ENCODE results near the gene FARS2. TPM values are rescaled to one million over a fixed set of nuclear protein-coding genes. Genes with fewer than 3 reads are reported as not detected.

The FARS2 gene
- polyA plus RNA-seq, 3 donors = 12.2 to 21.6 (median 17.7) TPM

GRCh38 chr6:5684320-5685053 lies 423.2 kb downstream of the FARS2 start:
- no peak overlapping the region for H3K9ac ChIP-seq (ENCODE audit: insufficient read depth, low read length, poor library complexity, severe bottlenecking)
- 100% methylated on average over 3 of the region's 6 CpGs for WGBS (ENCODE audit: insufficient coverage)
- no peaks in the 10 kb centered on the region for H4K20me1 ChIP-seq (ENCODE audit: insufficient read depth, low read length)
- peaks cover 0 to 9% of the 10 kb centered on the region in 2 donors for H3K36me3 Mint-ChIP-seq
- no peak overlapping the region for H3K4me2 ChIP-seq (replicated peaks; ENCODE audit: extremely low read depth, low read length, poor library complexity, severe bottlenecking)
- intact Hi-C loops (cut with micrococcal nuclease) = no loop called here
- H3K4me3 ChIP-seq (replicated peaks in 1 of 3; ENCODE audit: low read depth in 2 of 3, low read length in 3 of 3) = no peak overlapping the region
- DNase-seq = no peak
- peaks cover 23 to 26% of the 10 kb centered on the region in 2 donors for H3K4me1 ChIP-seq (ENCODE audit: control insufficient read depth in 1 of 2, insufficient read depth in 2 of 2, low read length in 2 of 2)
- H3K27ac ChIP-seq (ENCODE audit: low read depth in 1 of 2, low read length in 2 of 2) = no peak overlapping the region
- H3K79me2 ChIP-seq (ENCODE audit: insufficient read depth, low read length) = no peaks in the 10 kb centered on the region
- no peaks in the 10 kb centered on the region for H3K9me3 ChIP-seq (replicated peaks in 1 of 2; ENCODE audit: control insufficient read depth in 1 of 2, insufficient read depth in 1 of 2, low read length in 2 of 2)
- H3K27me3 Mint-ChIP-seq (ENCODE audit: low read depth in 3 of 3) = no peaks in the 10 kb centered on the region
- no peak overlapping the region for H3K4me3 Mint-ChIP-seq
- H3K27ac Mint-ChIP-seq = no peak overlapping the region
- no peak overlapping the region for H2AFZ ChIP-seq (ENCODE audit: insufficient read depth, low read depth, low read length, poor library complexity, severe bottlenecking)
- no peaks in the 10 kb centered on the region for H3K36me3 ChIP-seq (replicated peaks in 1 of 2; ENCODE audit: control insufficient read depth in 1 of 2, insufficient read depth in 2 of 2, low read length in 2 of 2)
- peaks cover 27% of the 10 kb centered on the region for H3K4me1 Mint-ChIP-seq
- TF ChIP-seq, protein P1, sequence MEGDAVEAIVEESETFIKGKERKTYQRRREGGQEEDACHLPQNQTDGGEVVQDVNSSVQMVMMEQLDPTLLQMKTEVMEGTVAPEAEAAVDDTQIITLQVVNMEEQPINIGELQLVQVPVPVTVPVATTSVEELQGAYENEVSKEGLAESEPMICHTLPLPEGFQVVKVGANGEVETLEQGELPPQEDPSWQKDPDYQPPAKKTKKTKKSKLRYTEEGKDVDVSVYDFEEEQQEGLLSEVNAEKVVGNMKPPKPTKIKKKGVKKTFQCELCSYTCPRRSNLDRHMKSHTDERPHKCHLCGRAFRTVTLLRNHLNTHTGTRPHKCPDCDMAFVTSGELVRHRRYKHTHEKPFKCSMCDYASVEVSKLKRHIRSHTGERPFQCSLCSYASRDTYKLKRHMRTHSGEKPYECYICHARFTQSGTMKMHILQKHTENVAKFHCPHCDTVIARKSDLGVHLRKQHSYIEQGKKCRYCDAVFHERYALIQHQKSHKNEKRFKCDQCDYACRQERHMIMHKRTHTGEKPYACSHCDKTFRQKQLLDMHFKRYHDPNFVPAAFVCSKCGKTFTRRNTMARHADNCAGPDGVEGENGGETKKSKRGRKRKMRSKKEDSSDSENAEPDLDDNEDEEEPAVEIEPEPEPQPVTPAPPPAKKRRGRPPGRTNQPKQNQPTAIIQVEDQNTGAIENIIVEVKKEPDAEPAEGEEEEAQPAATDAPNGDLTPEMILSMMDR (IDR thresholded peaks at IDR 0.05) = no peak
- peaks cover 0 to 12% (median 6%) of the 10 kb centered on the region in 7 donors for H3K9me3 Mint-ChIP-seq
- H3K27me3 ChIP-seq (ENCODE audit: control insufficient read depth in 2 of 2, insufficient read depth in 2 of 2, low read length in 2 of 2) = no peaks in the 10 kb centered on the region

DNA sequence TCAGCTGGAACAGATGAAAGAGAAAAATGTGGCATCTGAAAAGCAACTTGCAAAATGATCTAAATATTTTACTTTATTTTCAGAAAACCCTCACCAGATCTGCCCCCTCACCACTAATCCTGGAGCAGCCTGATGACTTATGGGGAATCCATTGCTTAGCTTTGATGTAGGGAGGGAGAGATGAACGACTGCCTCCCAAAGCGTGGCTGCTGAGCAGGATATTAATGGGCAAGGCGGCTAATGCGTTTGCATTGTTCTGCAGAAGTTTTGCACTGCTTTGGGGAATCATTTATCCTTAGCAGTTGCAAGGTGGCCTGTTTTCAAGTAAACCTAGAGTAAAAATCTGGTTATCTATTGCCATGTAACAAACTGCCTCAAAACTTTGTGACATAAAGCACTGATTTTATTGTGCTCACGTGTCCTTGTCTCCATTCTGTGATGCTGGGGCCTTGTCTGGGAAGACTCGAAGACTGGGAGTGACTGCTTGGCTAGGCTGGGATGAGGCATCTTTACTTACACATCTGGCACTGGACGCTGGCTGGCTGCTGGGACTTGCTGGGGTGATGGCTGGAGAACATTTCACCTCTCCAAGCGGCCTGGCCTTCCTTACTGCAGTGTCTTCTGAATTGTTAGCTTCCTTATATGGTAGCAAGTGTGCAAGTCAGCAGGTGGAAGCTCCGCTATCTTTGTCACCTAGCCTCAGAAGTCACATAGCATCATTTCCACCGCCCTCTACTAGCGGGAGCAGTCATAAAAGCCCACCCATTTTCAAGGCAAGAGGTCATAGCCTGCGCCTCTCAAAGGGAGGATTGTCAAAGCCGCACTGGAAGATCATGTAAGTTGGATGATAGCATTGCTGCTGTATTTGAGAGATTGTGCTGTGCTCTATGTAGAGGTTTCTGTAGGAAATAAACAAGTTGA lies 432.2 kb downstream of the FARS2 start:
- no peak overlapping the region for H3K4me3 ChIP-seq (replicated peaks in 1 of 3; ENCODE audit: low read depth in 2 of 3, low read length in 3 of 3)
- peaks cover 0 to 4% (median 0%) of the 10 kb centered on the region in 3 donors for H3K27me3 Mint-ChIP-seq (ENCODE audit: low read depth in 3 of 3)
- no peak overlapping the region for H2AFZ ChIP-seq (ENCODE audit: insufficient read depth, low read depth, low read length, poor library complexity, severe bottlenecking)
- no peak for DNase-seq
- no peak overlapping the region for H3K9ac ChIP-seq (ENCODE audit: insufficient read depth, low read length, poor library complexity, severe bottlenecking)
- peaks cover 8 to 29% (median 12%) of the 10 kb centered on the region in 7 donors for H3K9me3 Mint-ChIP-seq
- 100% methylated on average over 4 of the region's 13 CpGs for WGBS (ENCODE audit: insufficient coverage)
- no peaks in the 10 kb centered on the region for H3K36me3 ChIP-seq (replicated peaks in 1 of 2; ENCODE audit: control insufficient read depth in 1 of 2, insufficient read depth in 2 of 2, low read length in 2 of 2)
- no peaks in the 10 kb centered on the region for H3K27me3 ChIP-seq (ENCODE audit: control insufficient read depth in 2 of 2, insufficient read depth in 2 of 2, low read length in 2 of 2)
- H3K9me3 ChIP-seq (replicated peaks in 1 of 2; ENCODE audit: control insufficient read depth in 1 of 2, insufficient read depth in 1 of 2, low read length in 2 of 2) = peaks cover 0 to 4% of the 10 kb centered on the region in 2 donors
- H3K27ac Mint-ChIP-seq = peak overlapping the region in 1 of 7 donors; percentile 25
- H3K36me3 Mint-ChIP-seq = peaks cover 4 to 11% of the 10 kb centered on the region in 2 donors
- H3K4me3 Mint-ChIP-seq = no peak overlapping the region
- intact Hi-C loops (cut with micrococcal nuclease) = no loop called here
- H3K4me1 ChIP-seq (ENCODE audit: control insufficient read depth in 1 of 2, insufficient read depth in 2 of 2, low read length in 2 of 2) = peaks cover 28 to 35% of the 10 kb centered on the region in 2 donors
- peaks cover 25% of the 10 kb centered on the region for H3K4me1 Mint-ChIP-seq
- TF ChIP-seq, protein P1 (IDR thresholded peaks at IDR 0.05) = no peak
- H3K79me2 ChIP-seq (ENCODE audit: insufficient read depth, low read length) = no peaks in the 10 kb centered on the region
- H4K20me1 ChIP-seq (ENCODE audit: insufficient read depth, low read length) = no peaks in the 10 kb centered on the region
- no peak overlapping the region for H3K4me2 ChIP-seq (replicated peaks; ENCODE audit: extremely low read depth, low read length, poor library complexity, severe bottlenecking)
- H3K27ac ChIP-seq (ENCODE audit: low read depth in 1 of 2, low read length in 2 of 2) = no peak overlapping the region

Data from CD14-positive monocyte (primary cell).